ENCODE data around the gene GYS1.

DNA sequence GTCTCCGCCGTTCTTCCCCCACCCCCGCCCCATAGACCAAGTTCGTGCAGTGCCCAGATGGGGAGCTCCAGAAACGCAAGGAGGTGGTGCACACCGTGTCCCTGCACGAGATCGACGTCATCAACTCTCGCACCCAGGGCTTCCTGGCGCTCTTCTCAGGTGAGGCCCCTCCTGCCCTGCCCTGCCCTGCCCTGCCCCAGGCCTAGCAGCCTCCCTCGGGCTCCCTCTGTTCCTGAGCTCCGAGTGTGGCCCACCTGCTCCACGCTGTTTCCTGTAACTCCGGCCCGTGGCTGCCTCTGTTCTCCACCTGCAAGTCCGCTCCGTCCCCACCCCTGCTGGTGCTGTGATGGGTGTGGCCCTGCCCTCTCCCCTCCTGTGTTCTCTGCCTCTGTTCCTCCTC is 17.3 kb upstream of the GYS1 start:
- TF ChIP-seq, protein P1, sequence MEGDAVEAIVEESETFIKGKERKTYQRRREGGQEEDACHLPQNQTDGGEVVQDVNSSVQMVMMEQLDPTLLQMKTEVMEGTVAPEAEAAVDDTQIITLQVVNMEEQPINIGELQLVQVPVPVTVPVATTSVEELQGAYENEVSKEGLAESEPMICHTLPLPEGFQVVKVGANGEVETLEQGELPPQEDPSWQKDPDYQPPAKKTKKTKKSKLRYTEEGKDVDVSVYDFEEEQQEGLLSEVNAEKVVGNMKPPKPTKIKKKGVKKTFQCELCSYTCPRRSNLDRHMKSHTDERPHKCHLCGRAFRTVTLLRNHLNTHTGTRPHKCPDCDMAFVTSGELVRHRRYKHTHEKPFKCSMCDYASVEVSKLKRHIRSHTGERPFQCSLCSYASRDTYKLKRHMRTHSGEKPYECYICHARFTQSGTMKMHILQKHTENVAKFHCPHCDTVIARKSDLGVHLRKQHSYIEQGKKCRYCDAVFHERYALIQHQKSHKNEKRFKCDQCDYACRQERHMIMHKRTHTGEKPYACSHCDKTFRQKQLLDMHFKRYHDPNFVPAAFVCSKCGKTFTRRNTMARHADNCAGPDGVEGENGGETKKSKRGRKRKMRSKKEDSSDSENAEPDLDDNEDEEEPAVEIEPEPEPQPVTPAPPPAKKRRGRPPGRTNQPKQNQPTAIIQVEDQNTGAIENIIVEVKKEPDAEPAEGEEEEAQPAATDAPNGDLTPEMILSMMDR (IDR thresholded peaks at IDR 0.05; ENCODE audit: low read length) = no peak
- TF ChIP-seq EZH2 (IDR thresholded peaks at IDR 0.05; ENCODE audit: borderline replicate concordance, low read length) = no peak
